Neural cell (in vitro differentiated cells): ENCODE data around the gene COQ10B. TPM values are rescaled to one million over a fixed set of nuclear protein-coding genes. Genes with fewer than 3 reads are reported as not detected.

Source experiments
- H2AFZ ChIP-seq: fragments of 200-600, 300-800 bp; sonication (generic), shearing (Covaris generic); 2 replicates; pipeline ENCODE4 v1.6.0; 2014; ENCODE audit warnings: low read depth, mild to moderate bottlenecking, antibody characterized with exemption, low read length, moderate library complexity
- H3F3A ChIP-seq: fragments of 200-600 bp; shearing (Covaris generic); 2 replicates; pipeline ENCODE4 v1.6.1; 2016; ENCODE audit warnings: mild to moderate bottlenecking, moderate library complexity, mixed read lengths, antibody characterized with exemption, low read length; ENCODE audit not compliant: insufficient read depth, poor library complexity, severe bottlenecking
- H3K27ac ChIP-seq: fragments of 200-600, 300-800 bp; sonication (generic), shearing (Covaris generic); 2 replicates; pipeline ENCODE4 v1.5.1; 2014; ENCODE audit warnings: mild to moderate bottlenecking, low read length, moderate library complexity
- H3K27me3 ChIP-seq: fragments of 300-800, 200-600 bp; sonication (generic), shearing (Covaris generic); 2 replicates; pipeline ENCODE4 v1.6.0; 2014; ENCODE audit warnings: mild to moderate bottlenecking, low read depth, low read length, moderate library complexity; ENCODE audit not compliant: insufficient read depth
- H3K36me3 ChIP-seq: fragments of 300-800, 200-600 bp; sonication (generic), shearing (Covaris generic); 2 replicates; pipeline ENCODE4 v1.5.1; 2014; ENCODE audit warnings: mild to moderate bottlenecking, antibody characterized with exemption, low read length, moderate library complexity; ENCODE audit not compliant: insufficient read depth
- H3K4me2 ChIP-seq: fragments of 300-800, 200-600 bp; sonication (generic), shearing (Covaris generic); 2 replicates; pipeline ENCODE4 v1.6.0; 2014; ENCODE audit warnings: mild to moderate bottlenecking, low read length
- H3K4me3 ChIP-seq: fragments of 300-800, 200-600 bp; sonication (generic), shearing (Covaris generic); 2 replicates; pipeline ENCODE4 v1.5.1; 2014; ENCODE audit warnings: mild to moderate bottlenecking, low read length, moderate library complexity
- H3K79me2 ChIP-seq: fragments of 200-600 bp; shearing (Covaris generic); replicated peaks from 2 replicates; pipeline ENCODE4 v1.6.0; 2014; ENCODE audit warnings: mild to moderate bottlenecking, low read length, moderate library complexity; ENCODE audit not compliant: insufficient read depth
- H3K9ac ChIP-seq: fragments of 300-800, 200-600 bp; sonication (generic), shearing (Covaris generic); 2 replicates; pipeline ENCODE4 v1.6.1; 2016; ENCODE audit warnings: mild to moderate bottlenecking, low read length, mixed read lengths
- H3K9me2 ChIP-seq: fragments of 200-600 bp; shearing (Covaris generic); 2 replicates; pipeline ENCODE4 v1.6.1; 2016; ENCODE audit warnings: mild to moderate bottlenecking, low read length, mixed read lengths; ENCODE audit not compliant: insufficient read depth
- H3K9me3 ChIP-seq: fragments of 200-600, 300-800 bp; sonication (generic), shearing (Covaris generic); 2 replicates; pipeline ENCODE4 v1.6.1; 2016; ENCODE audit warnings: mild to moderate bottlenecking, mixed run types, low read length, moderate library complexity, mixed read lengths
- H4K20me1 ChIP-seq: fragments of 200-600 bp; shearing (Covaris generic); 2 replicates; pipeline ENCODE4 v1.6.1; 2016; ENCODE audit warnings: mild to moderate bottlenecking, mixed run types; ENCODE audit not compliant: insufficient read depth
- CTCF ChIP-seq: fragments of 450-650 bp; IDR thresholded peaks from 2 replicates; pipeline ENCODE4 v1.5.1; 2014; ENCODE audit warnings: antibody characterized with exemption, mild to moderate bottlenecking, moderate library complexity; ENCODE audit not compliant: poor library complexity, severe bottlenecking
- EP300 ChIP-seq: fragments of 450-650 bp; conservative IDR thresholded peaks from 2 replicates; pipeline ENCODE4 v1.6.1; 2014; ENCODE audit warnings: antibody characterized with exemption, mild to moderate bottlenecking, moderate library complexity; ENCODE audit not compliant: poor library complexity, severe bottlenecking
- EZH2 ChIP-seq: fragments of 200-600, 300-800 bp; shearing (Covaris generic), sonication (generic); IDR thresholded peaks from 2 replicates; pipeline ENCODE4 v1.6.1; 2014; ENCODE audit warnings: antibody characterized with exemption, low read length, borderline replicate concordance, mild to moderate bottlenecking; ENCODE audit not compliant: insufficient read depth, poor library complexity, severe bottlenecking
- MXI1 ChIP-seq: fragments of 450-650 bp; conservative IDR thresholded peaks from 2 replicates; pipeline ENCODE4 v1.6.1; 2014; ENCODE audit warnings: antibody characterized with exemption, mild to moderate bottlenecking; ENCODE audit not compliant: poor library complexity, severe bottlenecking
- POLR2AphosphoS5 ChIP-seq: IDR thresholded peaks from 2 replicates; pipeline ENCODE4 v1.6.1; 2012
- RAD21 ChIP-seq: fragments of 450-650 bp; conservative IDR thresholded peaks from 2 replicates; pipeline ENCODE4 v1.6.1; 2014; ENCODE audit warnings: antibody characterized with exemption, mild to moderate bottlenecking, moderate library complexity
- REST ChIP-seq: IDR thresholded peaks from 2 replicates; pipeline ENCODE4 v1.6.1; 2012; ENCODE audit warnings: borderline replicate concordance
- SMC3 ChIP-seq: fragments of 450-650 bp; conservative IDR thresholded peaks from 2 replicates; pipeline ENCODE4 v1.6.1; 2014; ENCODE audit warnings: antibody characterized with exemption, mild to moderate bottlenecking, moderate library complexity; ENCODE audit not compliant: poor library complexity
- TAF1 ChIP-seq: IDR thresholded peaks from 2 replicates; pipeline ENCODE4 v1.6.1; 2012; ENCODE audit warnings: low read depth
- polyA plus RNA-seq: library from polyadenylated mRNA; depleted of rRNA; stranded (reverse); fragments of >200 nt; gene quantifications from 2 replicates; pipeline ENCODE4 v1.2.3, GENCODE V29; 2014

The COQ10B gene
- polyA plus RNA-seq, 1 donor from 2014 or later: 28.4 TPM

GRCh38 chr2:197506658-197507057 is 53.3 kb downstream of the COQ10B start:
- no peaks in the 10 kb centered on the region for H3K9me2 ChIP-seq
- H3K79me2 ChIP-seq: peaks cover 15% of the 10 kb centered on the region
- H3K27me3 ChIP-seq: no peaks in the 10 kb centered on the region
- H3F3A ChIP-seq: no peaks in the 10 kb centered on the region
- no peak overlapping the region for H3K9ac ChIP-seq
- no peak overlapping the region for H3K4me2 ChIP-seq
- no peak for TF ChIP-seq TAF1
- H4K20me1 ChIP-seq: no peaks in the 10 kb centered on the region
- H3K9me3 ChIP-seq: no peaks in the 10 kb centered on the region
- no peak overlapping the region for H2AFZ ChIP-seq
- no peak overlapping the region for H3K4me3 ChIP-seq
- no peaks in the 10 kb centered on the region for H3K36me3 ChIP-seq
- H3K27ac ChIP-seq: no peak overlapping the region

GRCh38 chr2:197513915-197514314 is 60.6 kb downstream of the COQ10B start:
- H3K79me2 ChIP-seq: peaks cover 27% of the 10 kb centered on the region
- H3F3A ChIP-seq: peaks cover 3% of the 10 kb centered on the region
- H3K4me2 ChIP-seq: no peak overlapping the region
- H3K9ac ChIP-seq: no peak overlapping the region
- no peak overlapping the region for H2AFZ ChIP-seq
- no peak overlapping the region for H3K27ac ChIP-seq
- no peaks in the 10 kb centered on the region for H3K36me3 ChIP-seq
- no peak overlapping the region for H3K4me3 ChIP-seq
- no peaks in the 10 kb centered on the region for H4K20me1 ChIP-seq
- H3K27me3 ChIP-seq: no peaks in the 10 kb centered on the region
- no peaks in the 10 kb centered on the region for H3K9me3 ChIP-seq
- no peaks in the 10 kb centered on the region for H3K9me2 ChIP-seq
- TF ChIP-seq MXI1: no peak
- no peak for TF ChIP-seq RAD21
- TF ChIP-seq CTCF: no peak
- no peak for TF ChIP-seq POLR2AphosphoS5
- no peak for TF ChIP-seq REST
- TF ChIP-seq EZH2: no peak
- no peak for TF ChIP-seq TAF1
- TF ChIP-seq SMC3: no peak
- TF ChIP-seq EP300: no peak

- no peak for TF ChIP-seq CTCF
- no peak for TF ChIP-seq TAF1
- no peak for TF ChIP-seq MXI1
- TF ChIP-seq REST: no peak
- no peak for TF ChIP-seq POLR2AphosphoS5
- TF ChIP-seq SMC3: no peak
- TF ChIP-seq EZH2: no peak
- no peak for TF ChIP-seq RAD21
- no peak for TF ChIP-seq EP300
- H3K27me3 ChIP-seq: no peaks in the 10 kb centered on the region
- no peak overlapping the region for H2AFZ ChIP-seq
- H3K36me3 ChIP-seq: no peaks in the 10 kb centered on the region
- no peaks in the 10 kb centered on the region for H4K20me1 ChIP-seq
- H3F3A ChIP-seq: peaks cover 3% of the 10 kb centered on the region
- no peaks in the 10 kb centered on the region for H3K9me3 ChIP-seq
- H3K27ac ChIP-seq: peak overlapping the region; percentile 92
- H3K9me2 ChIP-seq: no peaks in the 10 kb centered on the region
- H3K9ac ChIP-seq: peak overlapping the region; percentile 98
- peak overlapping the region; percentile 95 for H3K4me2 ChIP-seq
- H3K79me2 ChIP-seq: peaks cover 35% of the 10 kb centered on the region
- H3K4me3 ChIP-seq: peak overlapping the region; percentile 99
These were observed 61.4 kb downstream of the COQ10B start for GRCh38 chr2:197514754-197515153.
